ENCODE measurements around the gene PILRB. TPM values are rescaled to one million over a fixed set of nuclear protein-coding genes. Genes with fewer than 3 reads are reported as not detected.
A peak's percentile ranks its signal among the peaks of the same experiment; 100 is the strongest.

PILRB gene
- polyA plus RNA-seq, 3 donors = 1.7 to 62.6 (median 2.2) TPM

- H3K4me1 Mint-ChIP-seq = peaks cover 76% of the 10 kb centered on the region
- no CpG with 5 or more reads among the region's 2 CpGs for WGBS (ENCODE audit: insufficient coverage)
- no peak overlapping the region for H3K4me3 Mint-ChIP-seq
Observed at GRCh38 chr7:100394077-100394476, 36.2 kb downstream of the PILRB start.

GRCh38 chr7:100396421-100396982 is 38.6 kb downstream of the PILRB start:
- Histone ChIP-seq H3K4me1 (ENCODE audit: control insufficient read depth in 1 of 2, insufficient read depth in 2 of 2, low read length in 2 of 2) (peaks cover 60 to 75% of the 10 kb centered on the region in 2 donors), H4K20me1 (ENCODE audit: insufficient read depth, low read length) (peaks cover 44% of the 10 kb centered on the region), H3K27ac (ENCODE audit: low read depth in 1 of 2, low read length in 2 of 2) (peak overlapping the region; percentile 69 to 86), H3K9me3 (replicated peaks in 1 of 2; ENCODE audit: control insufficient read depth in 1 of 2, insufficient read depth in 1 of 2, low read length in 2 of 2) (peaks cover 0 to 3% of the 10 kb centered on the region in 2 donors), H3K79me2 (ENCODE audit: insufficient read depth, low read length) (peaks cover 44% of the 10 kb centered on the region), H3K27me3 (ENCODE audit: control insufficient read depth in 2 of 2, insufficient read depth in 2 of 2, low read length in 2 of 2) (no peaks in the 10 kb centered on the region), H2AFZ (ENCODE audit: insufficient read depth, low read depth, low read length, poor library complexity, severe bottlenecking) (no peak overlapping the region), H3K36me3 (replicated peaks in 1 of 2; ENCODE audit: control insufficient read depth in 1 of 2, insufficient read depth in 2 of 2, low read length in 2 of 2) (peaks cover 40 to 73% of the 10 kb centered on the region in 2 donors), H3K4me2 (replicated peaks; ENCODE audit: extremely low read depth, low read length, poor library complexity, severe bottlenecking) (peak overlapping the region; percentile 71), H3K9ac (ENCODE audit: insufficient read depth, low read length, poor library complexity, severe bottlenecking) (peak overlapping the region; percentile 34), H3K4me3 (replicated peaks in 1 of 3; ENCODE audit: low read depth in 2 of 3, low read length in 3 of 3) (peak overlapping the region in 1 of 3 experiments; percentile 51)
- H3K27ac Mint-ChIP-seq = peak overlapping the region; percentile 95 to 98 (median 98)
- peak; percentile 85 to 90 (median 90) for DNase-seq
- peaks cover 63 to 68% of the 10 kb centered on the region in 2 donors for H3K36me3 Mint-ChIP-seq
- intact Hi-C loops (cut with micrococcal nuclease) = no loop called here
- WGBS (ENCODE audit: insufficient coverage) = 14% methylated on average over 2 of the region's 9 CpGs
- no peak for TF ChIP-seq CTCF (IDR thresholded peaks at IDR 0.05)
- peaks cover 0 to 3% (median 0%) of the 10 kb centered on the region in 7 donors for H3K9me3 Mint-ChIP-seq
- peaks cover 0 to 4% (median 2%) of the 10 kb centered on the region in 3 donors for H3K27me3 Mint-ChIP-seq (ENCODE audit: low read depth in 3 of 3)
- peaks cover 71% of the 10 kb centered on the region for H3K4me1 Mint-ChIP-seq
- peak overlapping the region; percentile 70 to 83 for H3K4me3 Mint-ChIP-seq

More at GRCh38 chr7:100394077-100394476, 36.2 kb downstream of the PILRB start:
- TF ChIP-seq CTCF (IDR thresholded peaks at IDR 0.05) = no peak
- Histone ChIP-seq H2AFZ (ENCODE audit: insufficient read depth, low read depth, low read length, poor library complexity, severe bottlenecking) (no peak overlapping the region), H3K27me3 (ENCODE audit: control insufficient read depth in 2 of 2, insufficient read depth in 2 of 2, low read length in 2 of 2) (no peaks in the 10 kb centered on the region), H3K9me3 (replicated peaks in 1 of 2; ENCODE audit: control insufficient read depth in 1 of 2, insufficient read depth in 1 of 2, low read length in 2 of 2) (peaks cover 0 to 3% of the 10 kb centered on the region in 2 donors), H4K20me1 (ENCODE audit: insufficient read depth, low read length) (peaks cover 60% of the 10 kb centered on the region), H3K4me2 (replicated peaks; ENCODE audit: extremely low read depth, low read length, poor library complexity, severe bottlenecking) (peak overlapping the region; percentile 29), H3K27ac (ENCODE audit: low read depth in 1 of 2, low read length in 2 of 2) (peak overlapping the region; percentile 46 to 60), H3K36me3 (replicated peaks in 1 of 2; ENCODE audit: control insufficient read depth in 1 of 2, insufficient read depth in 2 of 2, low read length in 2 of 2) (peaks cover 33 to 70% of the 10 kb centered on the region in 2 donors), H3K4me3 (replicated peaks in 1 of 3; ENCODE audit: low read depth in 2 of 3, low read length in 3 of 3) (no peak overlapping the region), H3K9ac (ENCODE audit: insufficient read depth, low read length, poor library complexity, severe bottlenecking) (no peak overlapping the region), H3K4me1 (ENCODE audit: control insufficient read depth in 1 of 2, insufficient read depth in 2 of 2, low read length in 2 of 2) (peaks cover 60 to 79% of the 10 kb centered on the region in 2 donors), H3K79me2 (ENCODE audit: insufficient read depth, low read length) (peaks cover 61% of the 10 kb centered on the region)
- no peaks in the 10 kb centered on the region for H3K9me3 Mint-ChIP-seq
- H3K36me3 Mint-ChIP-seq = peaks cover 57 to 65% of the 10 kb centered on the region in 2 donors
- peaks cover 0 to 5% (median 3%) of the 10 kb centered on the region in 3 donors for H3K27me3 Mint-ChIP-seq (ENCODE audit: low read depth in 3 of 3)
- DNase-seq = no peak
- H3K27ac Mint-ChIP-seq = peak overlapping the region; percentile 36 to 89 (median 82)
- intact Hi-C loops (cut with micrococcal nuclease) = loop anchor here in 1 of 2 donors (2.0 kb wide), 1 partner anchor 13 kb away; no protein-coding TSS in a partner anchor
